Lung (tissue), 12 donors: ENCODE results near the gene FOXJ3. TPM values are rescaled to one million over a fixed set of nuclear protein-coding genes. Genes with fewer than 3 reads are reported as not detected.
A peak's percentile ranks its signal among the peaks of the same experiment; 100 is the strongest.

Experiments
- ATAC-seq: fragments of 200-7000 bp; cut with Tn5 transposase; one replicate; pipeline ENCODE4 v1.9.1; 2020; ENCODE audit warnings: moderate number of reproducible peaks; ENCODE audit not compliant: insufficient read depth, low FRiP score
- DNase-seq, 3 donors: peaks; one replicate each; pipeline ENCODE4 v3.0.0-alpha.2; 2013 to 2017
- H3K27ac ChIP-seq, 2 donors: one replicate each; pipeline ENCODE4 v1.5.1; 2013; ENCODE audit warnings: mild to moderate bottlenecking in 2 of 2, moderate library complexity in 2 of 2, control low read depth in 1 of 2, inconsistent platforms in 1 of 2, low read depth in 1 of 2, low read length in 1 of 2
- H3K27me3 ChIP-seq, 3 donors: one replicate each; pipeline ENCODE4 v1.5.1; 2013; ENCODE audit warnings: low read length in 2 of 3; ENCODE audit not compliant: control insufficient read depth in 3 of 3, insufficient read depth in 3 of 3
- H3K36me3 ChIP-seq, 4 donors: one replicate each; pipeline ENCODE4 v1.5.1; 2013; ENCODE audit warnings: low read length in 4 of 4, mild to moderate bottlenecking in 1 of 4, moderate library complexity in 1 of 4; ENCODE audit not compliant: control insufficient read depth in 4 of 4, insufficient read depth in 4 of 4
- H3K4me1 ChIP-seq, 5 donors: one replicate each; pipeline ENCODE4 v1.5.1; 2013; ENCODE audit warnings: low read length in 5 of 5, mild to moderate bottlenecking in 2 of 5, moderate library complexity in 1 of 5; ENCODE audit not compliant: control insufficient read depth in 5 of 5, insufficient read depth in 5 of 5
- H3K4me3 ChIP-seq: one replicate; pipeline ENCODE4 v1.5.1; 2013; ENCODE audit warnings: mild to moderate bottlenecking, control low read depth, moderate library complexity
- H3K9ac ChIP-seq, 2 donors: one replicate each; pipeline ENCODE4 v1.5.1; 2013; ENCODE audit warnings: low read length in 2 of 2, control low read depth in 1 of 2; ENCODE audit not compliant: insufficient read depth in 1 of 2
- H3K9me3 ChIP-seq, 4 donors: one replicate each; pipeline ENCODE4 v1.5.1; 2013; ENCODE audit warnings: low read length in 3 of 4, mild to moderate bottlenecking in 1 of 4, moderate library complexity in 1 of 4; ENCODE audit not compliant: control insufficient read depth in 4 of 4, insufficient read depth in 3 of 4
- CTCF ChIP-seq: IDR thresholded peaks from 2 replicates; pipeline ENCODE4 v1.5.1; 2012; ENCODE audit warnings: mild to moderate bottlenecking; ENCODE audit errors: control extremely low read depth, extremely low read depth
- whole genome bisulfite sequencing, 2 donors: extraction: QIAGEN DNeasy Blood & Tissue Kit; methylation state at CpG; one replicate each; pipeline ENCODE4 v1.1.7; 2013; 5-methylcytosine and 5-hydroxymethylcytosine counted together
- polyA plus RNA-seq, 2 donors: library from polyadenylated mRNA; stranded (reverse); fragments of 200-250 nt; gene quantifications; one replicate each; pipeline ENCODE4 v1.2.1, GENCODE V29; 2013
- total RNA-seq, 2 donors: library from RNA; depleted of rRNA in 1 of 2; stranded (reverse); fragments of >200 nt in 1 of 2; gene quantifications; one replicate each; pipeline ENCODE4 v1.2.1, GENCODE V29; 2014 to 2021
- donor health status: control.
- donor health status: control.
- donor health status: Bipolar disorder and iron deficiency.
- donor health status: healthy.
- donor health status: DM: yes; HTN: yes; CAD: no.

The FOXJ3 gene
- total and polyA plus RNA-seq, 4 donors = 11.9 to 106 (median 26.6) TPM

- TF ChIP-seq CTCF = no peak
- Histone ChIP-seq H3K36me3 (no peaks in the 10 kb centered on the region), H3K9ac (no peak within 1 kb of the TSS), H3K27me3 (no peaks in the 10 kb centered on the region), H3K9me3 (peaks cover 0 to 5% (median 1%) of the 10 kb centered on the region in 4 donors), H3K27ac (peak within 1 kb of the TSS in 1 of 2 donors; percentile 37), H3K4me1 (peaks cover 0 to 17% (median 10%) of the 10 kb centered on the region in 5 donors), H3K4me3 (no peak within 1 kb of the TSS)
- 79 to 87% methylated on average over 24 of the region's 24 CpGs for WGBS, 2 donors
- ATAC-seq = no peak
- no peak for DNase-seq
Measured at GRCh38 chr1:42164551-42165420, 170.2 kb downstream of the FOXJ3 start, which contains the start of gene GUCA2A. Gene GUCA2A, minus strand, starts transcription at chr1:42164745. Its CDS starts 33 bp downstream, at chr1:42164712.

- WGBS, 2 donors = 90 to 91% methylated on average over 16 of the region's 16 CpGs
- ATAC-seq (no peak), DNase-seq (no peak)
- no peaks in the 10 kb centered on the region for H3K36me3 ChIP-seq
- peaks cover 0 to 17% (median 10%) of the 10 kb centered on the region in 5 donors for H3K4me1 ChIP-seq
- H3K27ac ChIP-seq = no peak overlapping the region
- H3K27me3 ChIP-seq = no peaks in the 10 kb centered on the region
- H3K9ac ChIP-seq = no peak overlapping the region
- peaks cover 0 to 5% (median 1%) of the 10 kb centered on the region in 4 donors for H3K9me3 ChIP-seq
- no peak for TF ChIP-seq CTCF
- no peak overlapping the region for H3K4me3 ChIP-seq
Measured at GRCh38 chr1:42163536-42164503, 171.2 kb downstream of the FOXJ3 start.

GRCh38 chr1:42163114-42163513 lies 171.9 kb downstream of the FOXJ3 start:
- Histone ChIP-seq H3K27me3 (no peaks in the 10 kb centered on the region), H3K27ac (no peak overlapping the region), H3K4me1 (peaks cover 0 to 15% (median 10%) of the 10 kb centered on the region in 5 donors), H3K9me3 (peaks cover 0 to 5% (median 1%) of the 10 kb centered on the region in 4 donors), H3K4me3 (no peak overlapping the region), H3K9ac (no peak overlapping the region), H3K36me3 (no peaks in the 10 kb centered on the region)
- no peak for TF ChIP-seq CTCF
- DNase-seq (no peak), ATAC-seq (no peak)
- 86 to 97% methylated on average over 2 of the region's 2 CpGs for WGBS, 2 donors
